ENCODE data around the gene PITX2. TPM values are rescaled to one million over a fixed set of nuclear protein-coding genes. Genes with fewer than 3 reads are reported as not detected.
A peak's percentile ranks its signal among the peaks of the same experiment; 100 is the strongest.

The PITX2 gene
- total RNA-seq, 1 donor from 2014 or later = not detected

- peaks cover 0 to 7% of the 10 kb centered on the region in 2 donors for H3K4me1 ChIP-seq
- no peaks in the 10 kb centered on the region for H3K9me3 ChIP-seq
- TF ChIP-seq CTCF (IDR thresholded peaks at IDR 0.05) = no peak
- intact Hi-C loops (cut with DNase I) = loop anchor here (10.0 kb wide), 1 partner anchor 995 kb away; no protein-coding TSS in a partner anchor
- no peak for DNase-seq (ENCODE audit: low spot score in 2 of 2)
- H3K27me3 ChIP-seq = peaks cover 2% of the 10 kb centered on the region
- no peak overlapping the region for H3K27ac ChIP-seq
- no peaks in the 10 kb centered on the region for H3K36me3 ChIP-seq
- no peak overlapping the region for H3K4me3 ChIP-seq
Measured at GRCh38 chr4:110639207-110640090, 16.6 kb upstream of the PITX2 start.

- no peak for TF ChIP-seq CTCF (IDR thresholded peaks at IDR 0.05)
- no peak overlapping the region for H3K4me3 ChIP-seq
- intact Hi-C loops (cut with DNase I) = loop anchor here (10.0 kb wide), 1 partner anchor 997 kb away; no protein-coding TSS in a partner anchor
- H3K27me3 ChIP-seq = peaks cover 13% of the 10 kb centered on the region
- H3K27ac ChIP-seq = no peak overlapping the region
- no peak for DNase-seq (ENCODE audit: low spot score in 2 of 2)
- no peaks in the 10 kb centered on the region for H3K9me3 ChIP-seq
- H3K36me3 ChIP-seq = no peaks in the 10 kb centered on the region
- H3K4me1 ChIP-seq = peaks cover 0 to 7% of the 10 kb centered on the region in 2 donors
Measured at GRCh38 chr4:110638089-110638746, 15.3 kb upstream of the PITX2 start.

- H3K27ac ChIP-seq = no peak overlapping the region
- H3K9me3 ChIP-seq = no peaks in the 10 kb centered on the region
- intact Hi-C loops (cut with DNase I) = loop anchor here (10.0 kb wide), 1 partner anchor 997 kb away; no protein-coding TSS in a partner anchor
- DNase-seq (ENCODE audit: low spot score in 2 of 2) = no peak
- peak overlapping the region in 1 of 2 donors; percentile 46 for H3K4me3 ChIP-seq
- peaks cover 1 to 9% of the 10 kb centered on the region in 2 donors for H3K4me1 ChIP-seq
- H3K27me3 ChIP-seq = peaks cover 19% of the 10 kb centered on the region
- H3K36me3 ChIP-seq = no peaks in the 10 kb centered on the region
- TF ChIP-seq CTCF (IDR thresholded peaks at IDR 0.05) = no peak
Measured at GRCh38 chr4:110637408-110638088, 14.7 kb upstream of the PITX2 start.

- no peak for DNase-seq (ENCODE audit: low spot score in 2 of 2)
- peaks cover 26% of the 10 kb centered on the region for H3K27me3 ChIP-seq
- intact Hi-C loops (cut with DNase I) = loop anchor here (10.0 kb wide), 1 partner anchor 998 kb away; no protein-coding TSS in a partner anchor
- TF ChIP-seq CTCF (IDR thresholded peaks at IDR 0.05) = no peak
- H3K9me3 ChIP-seq = no peaks in the 10 kb centered on the region
- H3K4me1 ChIP-seq = peaks cover 8 to 13% of the 10 kb centered on the region in 2 donors
- no peak overlapping the region for H3K27ac ChIP-seq
- peak overlapping the region; percentile 27 to 46 for H3K4me3 ChIP-seq
- H3K36me3 ChIP-seq = no peaks in the 10 kb centered on the region
Measured at GRCh38 chr4:110636680-110637407, 14.0 kb upstream of the PITX2 start.

GRCh38 chr4:110636171-110636679 lies 13.3 kb upstream of the PITX2 start:
- H3K27ac ChIP-seq = no peak overlapping the region
- intact Hi-C loops (cut with DNase I) = loop anchor here (10.0 kb wide), 1 partner anchor 999 kb away; no protein-coding TSS in a partner anchor

More at GRCh38 chr4:110636171-110636679, 13.3 kb upstream of the PITX2 start:
- TF ChIP-seq CTCF (IDR thresholded peaks at IDR 0.05) = no peak
- Histone ChIP-seq H3K4me1 (peaks cover 10 to 13% of the 10 kb centered on the region in 2 donors), H3K36me3 (no peaks in the 10 kb centered on the region), H3K27me3 (peaks cover 27% of the 10 kb centered on the region), H3K9me3 (no peaks in the 10 kb centered on the region), H3K4me3 (peak overlapping the region; percentile 27 to 46)
- no peak for DNase-seq (ENCODE audit: low spot score in 2 of 2)
